ENCODE data around the gene TRIM8. TPM values are rescaled to one million over a fixed set of nuclear protein-coding genes. Genes with fewer than 3 reads are reported as not detected.

TRIM8 gene
- total and polyA plus RNA-seq, 9 donors = 48.5 to 120 (median 84.3) TPM

- no peaks in the 10 kb centered on the region for H3K27me3 ChIP-seq
- WGBS, 3 donors = 5 to 7% (median 7%) methylated on average over 6 of the region's 6 CpGs
- no peaks in the 10 kb centered on the region for H3K36me3 ChIP-seq
- no peak for TF ChIP-seq EP300 (IDR thresholded peaks at IDR 0.05)
- no peak for TF ChIP-seq POLR2A (IDR thresholded peaks at IDR 0.05)
- TF ChIP-seq, protein P1, sequence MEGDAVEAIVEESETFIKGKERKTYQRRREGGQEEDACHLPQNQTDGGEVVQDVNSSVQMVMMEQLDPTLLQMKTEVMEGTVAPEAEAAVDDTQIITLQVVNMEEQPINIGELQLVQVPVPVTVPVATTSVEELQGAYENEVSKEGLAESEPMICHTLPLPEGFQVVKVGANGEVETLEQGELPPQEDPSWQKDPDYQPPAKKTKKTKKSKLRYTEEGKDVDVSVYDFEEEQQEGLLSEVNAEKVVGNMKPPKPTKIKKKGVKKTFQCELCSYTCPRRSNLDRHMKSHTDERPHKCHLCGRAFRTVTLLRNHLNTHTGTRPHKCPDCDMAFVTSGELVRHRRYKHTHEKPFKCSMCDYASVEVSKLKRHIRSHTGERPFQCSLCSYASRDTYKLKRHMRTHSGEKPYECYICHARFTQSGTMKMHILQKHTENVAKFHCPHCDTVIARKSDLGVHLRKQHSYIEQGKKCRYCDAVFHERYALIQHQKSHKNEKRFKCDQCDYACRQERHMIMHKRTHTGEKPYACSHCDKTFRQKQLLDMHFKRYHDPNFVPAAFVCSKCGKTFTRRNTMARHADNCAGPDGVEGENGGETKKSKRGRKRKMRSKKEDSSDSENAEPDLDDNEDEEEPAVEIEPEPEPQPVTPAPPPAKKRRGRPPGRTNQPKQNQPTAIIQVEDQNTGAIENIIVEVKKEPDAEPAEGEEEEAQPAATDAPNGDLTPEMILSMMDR (IDR thresholded peaks at IDR 0.05) = no peak
- H3K4me1 ChIP-seq (ENCODE audit: insufficient read depth) = peaks cover 19% of the 10 kb centered on the region
- peak in 3 of 5 donors; percentile 47 to 59 (median 49) for DNase-seq
- no peak overlapping the region for H3K4me3 ChIP-seq
- H3K9me3 ChIP-seq = no peaks in the 10 kb centered on the region
- intact Hi-C loops (cut with DNase I) = no loop called here
- peak overlapping the region; percentile 27 to 80 for H3K27ac ChIP-seq
Measured at GRCh38 chr10:102633287-102633686, 11.0 kb upstream of the TRIM8 start.

DNA sequence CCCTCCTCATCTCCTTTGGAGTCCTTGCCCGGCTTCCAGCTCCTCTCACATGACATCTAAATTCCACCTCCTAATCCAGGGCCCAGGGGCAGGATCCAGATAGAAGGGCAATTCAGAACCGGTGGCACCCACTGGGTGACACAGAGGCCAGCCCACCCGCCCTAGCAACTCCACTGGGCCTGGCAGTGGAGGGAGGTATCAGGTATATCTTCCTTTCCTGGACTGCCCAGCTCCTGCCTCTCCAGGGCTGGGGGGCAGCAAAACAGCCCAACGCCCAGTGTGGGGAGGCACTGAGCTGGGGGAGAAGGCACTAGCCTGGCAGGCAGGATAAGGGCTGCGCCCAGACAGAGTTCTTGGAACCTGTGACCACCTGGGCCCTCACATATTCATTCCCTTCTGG lies 10.4 kb upstream of the TRIM8 start:
- intact Hi-C loops (cut with DNase I) = no loop called here
- Histone ChIP-seq H3K9me3 (no peaks in the 10 kb centered on the region), H3K27ac (peak overlapping the region in 1 of 2 donors; percentile 80), H3K36me3 (no peaks in the 10 kb centered on the region), H3K4me1 (ENCODE audit: insufficient read depth) (peaks cover 19% of the 10 kb centered on the region), H3K27me3 (no peaks in the 10 kb centered on the region), H3K4me3 (no peak overlapping the region)
- TF ChIP-seq POLR2A (IDR thresholded peaks at IDR 0.05) (no peak), EP300 (IDR thresholded peaks at IDR 0.05) (no peak)
- TF ChIP-seq, protein P1 (IDR thresholded peaks at IDR 0.05) = no peak
- WGBS, 3 donors = 84 to 85% (median 85%) methylated on average over 5 of the region's 5 CpGs
- peak in 1 of 5 donors; percentile 34 for DNase-seq

DNA sequence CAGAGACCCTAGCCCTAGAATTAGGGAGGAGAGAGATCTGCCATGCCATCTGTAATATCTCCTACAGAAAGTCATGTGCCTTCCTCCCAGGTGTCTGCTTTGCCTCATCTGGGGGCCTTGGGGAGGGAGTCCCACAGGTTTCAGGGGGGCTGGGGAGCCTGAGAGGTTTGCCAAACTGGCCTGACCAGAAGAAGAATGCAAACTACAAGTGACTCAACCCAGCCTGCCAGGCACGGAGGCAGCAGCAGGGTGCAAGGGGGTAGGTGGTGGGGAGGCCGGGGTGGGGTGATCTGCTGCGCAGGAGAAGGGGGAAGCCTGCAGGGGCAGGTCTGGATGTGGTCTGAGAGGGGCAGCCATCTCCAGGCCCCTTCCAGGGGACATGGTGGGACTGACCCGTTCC lies 9.6 kb upstream of the TRIM8 start:
- H3K9me3 ChIP-seq = no peaks in the 10 kb centered on the region
- H3K27ac ChIP-seq = peak overlapping the region in 1 of 2 donors; percentile 80
- WGBS, 3 donors = 65 to 69% (median 68%) methylated on average over 4 of the region's 4 CpGs
- H3K27me3 ChIP-seq = no peaks in the 10 kb centered on the region
- intact Hi-C loops (cut with DNase I) = loop anchor here in 1 of 4 donors (5.0 kb wide), 1 partner anchor 32 kb away; no protein-coding TSS in a partner anchor
- TF ChIP-seq, protein P1 (IDR thresholded peaks at IDR 0.05) = no peak
- TF ChIP-seq EP300 (IDR thresholded peaks at IDR 0.05) (no peak), POLR2A (IDR thresholded peaks at IDR 0.05) (no peak)
- no peak for DNase-seq
- H3K36me3 ChIP-seq = no peaks in the 10 kb centered on the region
- H3K4me3 ChIP-seq = no peak overlapping the region
- peaks cover 19% of the 10 kb centered on the region for H3K4me1 ChIP-seq (ENCODE audit: insufficient read depth)

GRCh38 chr10:102635377-102635776 lies 8.9 kb upstream of the TRIM8 start:
- H3K36me3 ChIP-seq = no peaks in the 10 kb centered on the region
- WGBS, 3 donors = 67 to 78% (median 67%) methylated on average over 4 of the region's 4 CpGs
- H3K9me3 ChIP-seq = no peaks in the 10 kb centered on the region
- no peak overlapping the region for H3K27ac ChIP-seq
- peaks cover 19% of the 10 kb centered on the region for H3K4me1 ChIP-seq (ENCODE audit: insufficient read depth)
- H3K4me3 ChIP-seq = no peak overlapping the region
- TF ChIP-seq POLR2A (IDR thresholded peaks at IDR 0.05) (no peak), EP300 (IDR thresholded peaks at IDR 0.05) (no peak)
- TF ChIP-seq, protein P1 (IDR thresholded peaks at IDR 0.05) = no peak
- DNase-seq = no peak
- intact Hi-C loops (cut with DNase I) = loop anchor here in 1 of 4 donors (5.0 kb wide), 1 partner anchor 33 kb away; no protein-coding TSS in a partner anchor
- H3K27me3 ChIP-seq = no peaks in the 10 kb centered on the region

All from ovary (tissue), 9 donors.